K562 (cell line): ENCODE data around the gene RPP14. TPM values are rescaled to one million over a fixed set of nuclear protein-coding genes. Genes with fewer than 3 reads are reported as not detected.

Experiments used
- ATAC-seq: fragments of 200-7000 bp; cut with Tn5 transposase; 3 replicates; pipeline ENCODE4 v1.9.1; 2020; ENCODE audit warnings: moderate library complexity
- BruUV-seq: library from RNA; stranded (reverse); fragments of 400-500 nt; replicated peaks from 2 replicates; lab custom pipeline; 2021; lab: Mats Ljungman, UMichigan
- CTCF ChIA-PET: fragments of 300-600 bp; formaldehyde crosslinking; extraction: SDS; loops from one replicate; lab custom pipeline; 2021; ENCODE audit warnings: low intra/inter-chr PET ratio; lab: Yijun Ruan, JAX
- POLR2A ChIA-PET: fragments of 300-600, 350-650 bp; sonication (Branson Sonifier 250); formaldehyde crosslinking; extraction: SDS; loops from one replicate; lab custom pipeline; 2021; ENCODE audit warnings: antibody characterized with exemption, inconsistent platforms; lab: Yijun Ruan, JAX
- DNase-seq, 4 experiments: peaks; one replicate each; pipeline versions ENCODE4 v3.0.0 to v3.0.0-alpha.2; 2011 to 2018; ENCODE audit warnings: low spot score in 3 of 4, mixed read lengths in 3 of 4; ENCODE audit errors: extremely low read depth in 1 of 4
- FAIRE-seq: peaks from 2 replicates; lab custom pipeline; 2011; peaks lifted over from hg19 to GRCh38; lab: Jason Lieb, UNC
- H2AFZ ChIP-seq: 2 replicates; pipeline ENCODE4 v1.6.0; 2011; ENCODE audit warnings: low read depth, low read length, control low read depth, inconsistent platforms
- H3K27ac ChIP-seq: fragments of 200-600 bp; 3 replicates; pipeline ENCODE4 v1.8.0; 2011; ENCODE audit warnings: low read depth, mild to moderate bottlenecking, control low read depth, inconsistent platforms, low read length, moderate library complexity, mixed read lengths; ENCODE audit errors: extremely low read depth
- H3K27me3 ChIP-seq, 2 experiments: fragments of 300-600 bp in 1 of 2; 2 replicates in 1 of 2; 3 replicates in 1 of 2; pipeline versions ENCODE4 v1.6.0 to v1.8.0; 2011; ENCODE audit warnings: inconsistent platforms in 2 of 2, low read length in 2 of 2, mild to moderate bottlenecking in 1 of 2, mixed read lengths in 1 of 2, moderate library complexity in 1 of 2; ENCODE audit not compliant: control insufficient read depth in 2 of 2, insufficient read depth in 2 of 2
- H3K36me3 ChIP-seq: fragments of 300-600 bp; 3 replicates; pipeline ENCODE4 v1.8.0; 2011; ENCODE audit warnings: mild to moderate bottlenecking, low read length, inconsistent platforms; ENCODE audit not compliant: control insufficient read depth, insufficient read depth
- H3K4me1 ChIP-seq, 2 experiments: fragments of 200-600 bp in 1 of 2; replicated peaks in 1 of 2; 2 replicates in 1 of 2; 3 replicates in 1 of 2; pipeline versions ENCODE4 v1.5.1 to v1.8.0; 2011; ENCODE audit warnings: inconsistent platforms in 2 of 2, low read length in 2 of 2, mild to moderate bottlenecking in 1 of 2, mixed read lengths in 1 of 2, moderate library complexity in 1 of 2; ENCODE audit not compliant: control insufficient read depth in 2 of 2, insufficient read depth in 2 of 2
- H3K4me2 ChIP-seq: 2 replicates; pipeline ENCODE4 v1.6.1; 2011; ENCODE audit warnings: low read length, control low read depth, inconsistent platforms, mixed read lengths; ENCODE audit not compliant: insufficient read depth
- H3K4me3 ChIP-seq: fragments of 200-600 bp; sonication (generic), shearing (Covaris generic); 2 replicates; pipeline ENCODE4 v1.5.1; 2016; ENCODE audit warnings: control low read depth, inconsistent platforms
- H3K79me2 ChIP-seq: fragments of 200-600 bp; 3 replicates; pipeline ENCODE4 v1.8.0; 2011; ENCODE audit warnings: low read length, inconsistent platforms; ENCODE audit not compliant: control insufficient read depth, insufficient read depth
- H3K9ac ChIP-seq, 2 experiments: 2 replicates each; pipeline versions ENCODE4 v1.6.0 to v1.6.1; 2011; ENCODE audit warnings: low read depth in 2 of 2, low read length in 2 of 2, control low read depth in 1 of 2, inconsistent platforms in 1 of 2, mild to moderate bottlenecking in 1 of 2, mixed read lengths in 1 of 2; ENCODE audit not compliant: insufficient read depth in 1 of 2
- H3K9me1 ChIP-seq: one replicate; pipeline ENCODE4 v1.6.0; 2011; ENCODE audit warnings: inconsistent platforms, mild to moderate bottlenecking, low read length, moderate library complexity; ENCODE audit not compliant: control insufficient read depth, insufficient read depth
- H3K9me3 ChIP-seq: replicated peaks from 2 replicates; pipeline ENCODE4 v1.5.1; 2011; ENCODE audit warnings: low read depth, low read length, inconsistent platforms; ENCODE audit not compliant: control insufficient read depth, insufficient read depth
- H4K20me1 ChIP-seq: replicated peaks from 2 replicates; pipeline ENCODE4 v1.6.1; 2011; ENCODE audit warnings: low read length, inconsistent platforms, mixed read lengths; ENCODE audit not compliant: control insufficient read depth, insufficient read depth
- HOMEZ ChIP-seq: fragments of 250-450 bp; sonication (Bioruptor Pico); IDR thresholded peaks from 2 replicates; pipeline ENCODE4 v1.4.0; 2020; ENCODE audit warnings: mild to moderate bottlenecking, moderate library complexity
- KLF16 ChIP-seq: IDR thresholded peaks from 2 replicates; pipeline ENCODE4 v1.6.1; 2016; ENCODE audit warnings: antibody characterized with exemption
- NUFIP1 ChIP-seq: fragments of 450-650 bp; IDR thresholded peaks from 2 replicates; pipeline ENCODE4 v1.6.1; 2018; ENCODE audit not compliant: partially characterized antibody
- PRDM10 ChIP-seq: fragments of 450-650 bp; IDR thresholded peaks from 2 replicates; pipeline ENCODE4 v1.6.1; 2018; ENCODE audit not compliant: partially characterized antibody
- RHOXF2B ChIP-seq: fragments of 250-450 bp; sonication (Bioruptor Pico); conservative IDR thresholded peaks from 2 replicates; pipeline ENCODE4 v1.5.1; 2021
- SFPQ ChIP-seq: fragments of 200-400 bp; formaldehyde crosslinking; IDR thresholded peaks from 2 replicates; pipeline ENCODE4 v1.6.1; 2017; ENCODE audit warnings: mild to moderate bottlenecking, low read depth, low read length, moderate library complexity
- TEAD1 ChIP-seq, 2 experiments: fragments of 450-650 bp in 1 of 2; sonication (generic) in 1 of 2; formaldehyde crosslinking; IDR thresholded peaks; 2 replicates each; pipeline versions ENCODE4 v1.4.0 to v1.8.0; 2020 to 2022; ENCODE audit warnings: mild to moderate bottlenecking in 2 of 2, missing genetic modification reagents in 1 of 2
- ZFP1 ChIP-seq: fragments of 450-650 bp; formaldehyde crosslinking; IDR thresholded peaks from 2 replicates; pipeline ENCODE4 v1.4.0; 2020; ENCODE audit warnings: mild to moderate bottlenecking, mixed read lengths
- ZNF764 ChIP-seq: fragments of 250-450 bp; sonication (Bioruptor Pico); IDR thresholded peaks from 2 replicates; pipeline ENCODE4 v1.4.0; 2020; ENCODE audit warnings: low read depth, mild to moderate bottlenecking, moderate library complexity
- whole genome bisulfite sequencing: fragments of 100-300 bp; shearing (Covaris generic); methylation state at CpG from one replicate; pipeline ENCODE4 v1.1.6; 2016; ENCODE audit warnings: low coverage, mixed read lengths; ENCODE audit not compliant: insufficient coverage; ENCODE audit errors: missing lambda C conversion rate; 5-methylcytosine and 5-hydroxymethylcytosine counted together
- in situ Hi-C: fragments of 300-500 bp; cut with MboI; formaldehyde crosslinking; loops from 4 replicates; pipeline ENCODE4 v1.15.0; 2018; ENCODE audit warnings: inconsistent platforms, mixed read lengths
- intact Hi-C: fragments of 100-400 bp; cut with micrococcal nuclease; formaldehyde crosslinking; loops from 2 replicates; pipeline ENCODE4 v1.14.2; 2022
- polyA plus RNA-seq, 8 experiments: library from polyadenylated mRNA; depleted of rRNA in 4 of 8; stranded (reverse) in 5 of 8; unstranded in 3 of 8; fragments of >200 nt; fragmentation: Nextera tagmentation in 2 of 8; fragmentation: Illumina TruSeq in 1 of 8; extraction: Ambion mirVana in 2 of 8; extraction: Trizol in 1 of 8; gene quantifications; 2 replicates each; pipeline versions ENCODE4 v1.2.1 to v1.2.3, GENCODE V29; 2011 to 2014; ENCODE audit warnings: inconsistent platforms in 1 of 8, missing spikeins in 1 of 8
- total RNA-seq, 7 experiments: library from RNA; depleted of rRNA in 6 of 7; stranded (reverse); fragments of >200 nt in 6 of 7; fragmentation: Illumina TruSeq in 2 of 7; extraction: Trizol in 2 of 7; gene quantifications; 2 replicates each; pipeline versions ENCODE4 v1.2.1 to v1.2.3, GENCODE V29; 2011 to 2021; ENCODE audit warnings: low replicate concordance in 1 of 7

Gene RPP14
- total and polyA plus RNA-seq, 9 of the 15 experiments (the other 6 are each of a cell fraction or from before 2014, with no cell fraction given) = 13.5 to 20.8 (median 15.4) TPM

GRCh38 chr3:58342676-58343075 lies 36.6 kb downstream of the RPP14 start:
- no peak overlapping the region for H3K4me2 ChIP-seq

GRCh38 chr3:58345457-58345856 lies 39.4 kb downstream of the RPP14 start:
- H4K20me1 ChIP-seq = no peaks in the 10 kb centered on the region
- in situ Hi-C loops = no loop called here
- ChIA-PET POLR2A (no interaction called here), CTCF (no interaction called here)
- no peak overlapping the region for H3K9ac ChIP-seq
- no peak overlapping the region for H2AFZ ChIP-seq
- H3K4me3 ChIP-seq = no peak overlapping the region
- H3K27ac ChIP-seq = no peak overlapping the region
- intact Hi-C loops = no loop called here
- no peak for DNase-seq
- no peaks in the 10 kb centered on the region; the same call in 2 of the 3 replicates for H3K36me3 ChIP-seq
- no TSS peak for BruUV-seq
- H3K27me3 ChIP-seq = no peaks in the 10 kb centered on the region
- H3K79me2 ChIP-seq = no peaks in the 10 kb centered on the region
- H3K4me2 ChIP-seq = no peak overlapping the region
- no peak for FAIRE-seq
- H3K9me1 ChIP-seq = no peaks in the 10 kb centered on the region
- H3K9me3 ChIP-seq = no peaks in the 10 kb centered on the region
- 61% methylated on average over 4 of the region's 4 CpGs for WGBS
- ATAC-seq = no peak
- peaks cover 0 to 9% of the 10 kb centered on the region in 2 experiments; a peak in 3 of 5 replicates for H3K4me1 ChIP-seq
- no peak for TF ChIP-seq HOMEZ (CRISPR knock-in tag)
- no peak for TF ChIP-seq PRDM10
- no peak for TF ChIP-seq NUFIP1
- no peak for TF ChIP-seq ZFP1 (CRISPR knock-in tag)
- no peak for TF ChIP-seq RHOXF2B (CRISPR knock-in tag)
- TF ChIP-seq SFPQ = no peak
- TF ChIP-seq TEAD1 (CRISPR knock-in tag; IDR thresholded peaks at IDR 0.05) = no peak
- no peak for TF ChIP-seq ZNF764 (CRISPR knock-in tag)

More at GRCh38 chr3:58342676-58343075, 36.6 kb downstream of the RPP14 start:
- DNase-seq (no peak), ATAC-seq (no peak), FAIRE-seq (no peak)
- Histone ChIP-seq H3K9me1 (no peaks in the 10 kb centered on the region), H3K79me2 (no peaks in the 10 kb centered on the region), H3K36me3 (no peaks in the 10 kb centered on the region), H3K27ac (no peak overlapping the region), H3K27me3 (no peaks in the 10 kb centered on the region), H4K20me1 (no peaks in the 10 kb centered on the region), H3K4me1 (peaks cover 0 to 2% of the 10 kb centered on the region in 2 experiments; a peak in 2 of 5 replicates), H2AFZ (no peak overlapping the region), H3K9ac (no peak overlapping the region), H3K9me3 (no peaks in the 10 kb centered on the region), H3K4me3 (no peak overlapping the region)
- TF ChIP-seq KLF16 = no peak
- in situ Hi-C loops = no loop called here
- 94% methylated on average over 5 of the region's 5 CpGs for WGBS
- BruUV-seq = no TSS peak
- CTCF ChIA-PET = no interaction called here
- intact Hi-C loops = no loop called here
- POLR2A ChIA-PET = no interaction called here
